Naive thymus-derived CD4-positive, alpha-beta T cell (primary cell): ENCODE measurements around the gene NAA25. TPM values are rescaled to one million over a fixed set of nuclear protein-coding genes. Genes with fewer than 3 reads are reported as not detected.
"Not testable (repeated sequence)": the region's sequence is repeated elsewhere in the genome, so short reads cannot be mapped to it uniquely, and the experiment has no call there.

ENCODE experiments used
- ATAC-seq: fragments of 150-1000 bp; cut with Tn5 transposase; 2 replicates; pipeline ENCODE4 v1.10.0; 2021; ENCODE audit warnings: mild to moderate bottlenecking, moderate library complexity
- CTCF ChIA-PET: fragments of 350-600 bp; sonication (Branson Sonifier 250); formaldehyde crosslinking; loops from one replicate; lab custom pipeline; 2021; ENCODE audit warnings: antibody characterized with exemption; lab: Charles Lee
- POLR2A ChIA-PET: fragments of 350-600 bp; sonication (Branson Sonifier 250); formaldehyde crosslinking; loops from one replicate; lab custom pipeline; 2021; ENCODE audit warnings: antibody characterized with exemption, inconsistent platforms; lab: Charles Lee
- DNase-seq, 9 donors: peaks; one replicate each; pipeline versions ENCODE4 v3.0.0 to v3.0.0-alpha.2; 2020 to 2022; ENCODE audit warnings: mixed read lengths in 1 of 9
- H3K27ac ChIP-seq: one replicate; pipeline ENCODE4 v1.7.0; 2013; ENCODE audit warnings: mild to moderate bottlenecking, low read depth, low read length, moderate library complexity
- H3K27me3 ChIP-seq, 2 donors: one replicate each; pipeline ENCODE4 v1.7.0; 2013; ENCODE audit warnings: low read length in 2 of 2, mild to moderate bottlenecking in 2 of 2, moderate library complexity in 2 of 2; ENCODE audit not compliant: control insufficient read depth in 2 of 2, insufficient read depth in 2 of 2
- H3K36me3 ChIP-seq, 3 experiments: 1 replicate in 2 of 3; 2 replicates in 1 of 3; pipeline ENCODE4 v1.7.0; 2013; ENCODE audit warnings: low read length in 3 of 3, mild to moderate bottlenecking in 3 of 3, moderate library complexity in 1 of 3; ENCODE audit not compliant: insufficient read depth in 3 of 3, control insufficient read depth in 2 of 3
- H3K4me1 ChIP-seq, 2 donors: one replicate each; pipeline ENCODE4 v1.7.0; 2013; ENCODE audit warnings: low read length in 2 of 2, mild to moderate bottlenecking in 2 of 2, moderate library complexity in 1 of 2; ENCODE audit not compliant: control insufficient read depth in 2 of 2, insufficient read depth in 2 of 2
- H3K4me3 ChIP-seq: 2 replicates; pipeline ENCODE4 v1.7.0; 2013; ENCODE audit warnings: mild to moderate bottlenecking, low read length
- H3K9me3 ChIP-seq, 3 experiments: 1 replicate in 2 of 3; 2 replicates in 1 of 3; pipeline ENCODE4 v1.7.0; 2013; ENCODE audit warnings: low read length in 3 of 3; ENCODE audit not compliant: control insufficient read depth in 2 of 3
- H3K27ac Mint-ChIP-seq, 9 donors: one replicate each; pipeline ENCODE4 v1.8.0; 2020 to 2022; ENCODE audit warnings: mixed read lengths in 9 of 9, mild to moderate bottlenecking in 8 of 9, moderate library complexity in 5 of 9, inconsistent platforms in 2 of 9
- H3K27me3 Mint-ChIP-seq, 5 donors: one replicate each; pipeline ENCODE4 v1.8.0; 2021 to 2022; ENCODE audit warnings: mixed read lengths in 5 of 5, mild to moderate bottlenecking in 1 of 5
- H3K36me3 Mint-ChIP-seq, 5 donors: one replicate each; pipeline ENCODE4 v1.8.0; 2020 to 2022; ENCODE audit warnings: mixed read lengths in 5 of 5, mild to moderate bottlenecking in 3 of 5, inconsistent platforms in 1 of 5
- H3K4me1 Mint-ChIP-seq, 7 donors: one replicate each; pipeline ENCODE4 v1.8.0; 2020 to 2022; ENCODE audit warnings: mixed read lengths in 7 of 7, mild to moderate bottlenecking in 3 of 7, inconsistent platforms in 1 of 7
- H3K4me3 Mint-ChIP-seq, 10 donors: one replicate each; pipeline ENCODE4 v1.8.0; 2020 to 2022; ENCODE audit warnings: mild to moderate bottlenecking in 10 of 10, mixed read lengths in 10 of 10, moderate library complexity in 6 of 10, inconsistent platforms in 2 of 10
- H3K9me3 Mint-ChIP-seq, 11 donors: one replicate each; pipeline ENCODE4 v1.8.0; 2020 to 2022; ENCODE audit warnings: mixed read lengths in 11 of 11, mild to moderate bottlenecking in 4 of 11, inconsistent platforms in 1 of 11, moderate library complexity in 1 of 11
- intact Hi-C, 2 donors: fragments of 100-400 bp; cut with micrococcal nuclease; formaldehyde crosslinking; loops; one replicate each; pipeline ENCODE4 v1.15.1; 2023
- polyA plus RNA-seq, 2 donors: library from polyadenylated mRNA; unstranded; fragments of 300-500 nt; fragmentation: Illumina TruSeq; gene quantifications; one replicate each; pipeline ENCODE4 v1.2.3, GENCODE V29; 2021
- total RNA-seq, 6 experiments: library from RNA in 5 of 6; stranded (reverse) in 5 of 6; gene quantifications; 1 replicate in 5 of 6; 2 replicates in 1 of 6; pipeline ENCODE4 v1.2.3 and lab custom pipeline; 2021 to 2026

The NAA25 gene
- total and polyA plus RNA-seq, 7 experiments from 2014 or later = 9.8 to 43.0 (median 39.8) TPM

DNA sequence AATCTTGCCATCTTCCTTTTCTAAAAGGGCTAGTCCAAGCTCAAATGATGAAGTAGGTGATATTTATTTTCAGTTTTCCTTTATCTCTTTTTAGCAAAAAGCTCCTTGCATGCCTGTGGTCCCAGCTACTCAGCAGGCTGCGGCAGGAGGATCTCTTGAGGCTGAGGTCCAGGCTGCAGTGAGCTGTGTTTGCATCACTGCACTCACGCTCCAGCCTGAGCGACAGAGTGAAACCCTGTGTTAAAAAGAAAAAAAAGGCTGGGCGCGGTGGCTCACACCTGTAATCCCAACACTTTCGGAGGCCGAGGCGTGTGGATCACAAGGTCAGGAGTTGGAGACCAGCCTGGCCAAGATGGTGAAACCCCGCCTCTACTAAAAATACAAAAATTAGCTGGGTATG is 100.6 kb downstream of the NAA25 start:
- DNase-seq (no peak), ATAC-seq (no peak)
- Histone ChIP-seq H3K27ac (no peak overlapping the region), H3K27me3 (no peaks in the 10 kb centered on the region), H3K9me3 (no peaks in the 10 kb centered on the region), H3K4me3 (no peak overlapping the region), H3K4me1 (peaks cover 13 to 24% of the 10 kb centered on the region in 2 donors), H3K36me3 (no peaks in the 10 kb centered on the region)
- intact Hi-C loops = no loop called here
- Mint-ChIP-seq H3K4me3 (no peak overlapping the region), H3K27me3 (no peaks in the 10 kb centered on the region), H3K9me3 (peaks cover 0 to 10% (median 0%) of the 10 kb centered on the region in 11 donors), H3K4me1 (peaks cover 30 to 68% (median 51%) of the 10 kb centered on the region in 7 donors), H3K36me3 (peaks cover 5 to 25% (median 16%) of the 10 kb centered on the region in 5 donors), H3K27ac (peak overlapping the region in 6 of 9 donors; percentile 14 to 63 (median 51))
- ChIA-PET CTCF (no interaction called here), POLR2A (interaction anchor here (1.1 kb wide), 2 partner anchors 10 to 14 kb away, joined by 5 to 6 read pairs; no protein-coding TSS in a partner anchor)

DNA sequence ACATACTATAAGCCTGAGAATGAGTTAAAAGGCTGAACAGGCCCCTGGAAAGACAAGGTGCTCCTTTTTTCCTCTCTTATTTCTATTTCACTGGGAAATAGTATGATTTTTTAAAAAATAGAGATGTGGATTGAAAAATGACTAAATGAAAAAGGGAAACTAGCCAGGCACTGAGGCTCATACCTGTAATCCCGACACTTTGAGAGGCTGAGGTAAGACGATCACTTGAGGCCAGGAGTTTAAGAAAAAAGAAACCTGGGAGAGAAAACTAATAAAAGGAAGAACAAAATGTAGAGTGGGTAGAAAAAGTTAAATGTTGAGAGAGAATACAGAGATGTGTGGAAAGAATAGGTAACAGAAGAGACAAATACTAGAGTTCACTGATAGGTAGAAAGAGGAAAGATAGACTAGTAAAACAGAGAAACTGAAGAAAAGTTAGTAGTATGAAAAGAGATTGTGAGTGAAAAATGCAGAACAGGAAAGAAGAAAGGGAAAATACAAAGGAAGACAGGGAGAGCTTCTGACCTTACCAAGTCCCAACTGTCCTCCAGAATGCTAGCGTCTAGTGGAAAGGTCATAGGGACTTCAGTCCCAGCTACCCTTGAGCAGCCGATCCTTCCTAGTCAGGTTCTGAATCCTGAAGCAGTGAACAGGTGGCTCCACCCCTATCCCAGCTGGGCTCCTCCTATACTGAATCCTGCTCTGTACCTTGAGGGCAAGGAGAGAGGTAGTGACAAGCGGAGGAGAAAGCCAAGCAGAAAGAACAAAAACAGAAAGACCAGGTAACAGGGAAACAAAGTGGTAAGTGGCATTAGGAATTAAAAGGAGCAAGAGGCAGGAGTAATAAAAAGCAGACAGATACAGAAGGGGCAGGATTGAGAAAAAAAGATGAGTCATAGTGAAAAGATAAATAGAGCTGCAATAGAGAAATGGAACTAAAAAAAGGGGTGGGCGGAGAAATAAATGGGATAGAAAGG is 102.9 kb downstream of the NAA25 start:
- H3K27me3 Mint-ChIP-seq = no peaks in the 10 kb centered on the region
- peaks cover 29 to 70% (median 57%) of the 10 kb centered on the region in 7 donors for H3K4me1 Mint-ChIP-seq
- intact Hi-C loops = no loop called here
- no peak for ATAC-seq
- ChIA-PET CTCF (no interaction called here), POLR2A (interaction anchor here (1.4 to 14.9 kb wide), 3 partner anchors 9 to 13 kb away, joined by 3 to 285 read pairs (median 5); partner anchors contain the start of genes ERP29 and TMEM116)
- H3K9me3 ChIP-seq = no peaks in the 10 kb centered on the region
- no peak for DNase-seq
- H3K36me3 ChIP-seq = no peaks in the 10 kb centered on the region
- no peaks in the 10 kb centered on the region for H3K27me3 ChIP-seq
- H3K4me3 Mint-ChIP-seq = no peak overlapping the region
- no peak overlapping the region for H3K4me3 ChIP-seq
- peaks cover 21 to 23% of the 10 kb centered on the region in 2 donors for H3K4me1 ChIP-seq
- peak overlapping the region in 8 of 9 donors; percentile 21 to 97 (median 71) for H3K27ac Mint-ChIP-seq
- H3K36me3 Mint-ChIP-seq = peaks cover 5 to 23% (median 7%) of the 10 kb centered on the region in 5 donors
- H3K9me3 Mint-ChIP-seq = peaks cover 0 to 3% (median 0%) of the 10 kb centered on the region in 11 donors
- H3K27ac ChIP-seq = peak overlapping the region; percentile 50

DNA sequence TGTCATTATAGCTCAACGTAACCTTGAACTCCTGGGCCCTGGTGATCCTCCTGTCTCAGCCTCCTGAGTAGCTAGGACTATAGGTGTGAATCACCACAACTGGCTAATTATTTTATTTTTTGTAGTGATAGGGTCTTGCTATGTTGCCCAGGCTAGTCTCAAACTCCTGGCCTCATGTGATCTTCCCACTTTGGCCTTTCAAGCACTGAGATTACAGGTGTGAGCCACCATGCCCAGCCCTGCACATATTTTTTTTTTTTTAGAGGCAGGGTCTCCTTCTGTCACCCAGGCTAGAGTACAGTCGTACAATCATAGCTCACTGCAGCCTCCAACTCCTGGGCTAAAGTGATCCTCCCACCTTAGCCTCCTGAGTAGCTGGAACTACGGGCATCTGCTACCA is 104.5 kb downstream of the NAA25 start:
- ATAC-seq = no peak
- Mint-ChIP-seq H3K36me3 (peaks cover 0 to 24% (median 5%) of the 10 kb centered on the region in 5 donors), H3K4me1 (peaks cover 33 to 76% (median 62%) of the 10 kb centered on the region in 7 donors), H3K4me3 (no peak overlapping the region), H3K27me3 (no peaks in the 10 kb centered on the region), H3K9me3 (no peaks in the 10 kb centered on the region), H3K27ac (peak overlapping the region in 7 of 9 donors; percentile 36 to 97 (median 71))
- Histone ChIP-seq H3K36me3 (no peaks in the 10 kb centered on the region), H3K9me3 (no peaks in the 10 kb centered on the region), H3K4me3 (no peak overlapping the region), H3K4me1 (peaks cover 20 to 27% of the 10 kb centered on the region in 2 donors), H3K27ac (no peak overlapping the region), H3K27me3 (no peaks in the 10 kb centered on the region)
- intact Hi-C loops = no loop called here
- CTCF ChIA-PET = interaction anchor here (0.6 to 2.6 kb wide), 4 partner anchors 8 to 14 kb away, joined by 3 to 8 read pairs (median 6); no protein-coding TSS in a partner anchor
- POLR2A ChIA-PET = interaction anchor here (0.8 to 14.9 kb wide), 4 partner anchors 10 to 63 kb away, joined by 3 to 285 read pairs (median 28); partner anchors contain the start of genes ERP29 and TMEM116
- no peak for DNase-seq

DNA sequence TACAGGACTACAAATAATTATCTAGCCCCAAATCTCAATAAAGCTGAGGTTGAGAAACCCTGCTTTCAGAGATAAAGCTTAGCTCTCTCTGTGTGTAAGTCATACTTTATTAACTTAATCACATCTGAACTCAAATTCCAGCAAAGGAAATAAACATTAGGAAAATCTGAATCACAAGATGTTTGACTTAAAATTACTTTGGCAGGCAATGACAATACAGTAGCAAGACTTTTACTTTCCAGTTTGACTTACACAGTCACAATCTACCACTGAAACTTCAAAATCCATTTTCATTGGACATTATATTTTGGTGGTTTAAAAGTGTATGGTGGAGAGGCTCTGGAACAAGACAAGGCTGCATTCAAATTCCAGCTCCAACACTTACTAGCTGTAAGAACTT is 107.0 kb downstream of the NAA25 start:
- ChIA-PET CTCF (interaction anchor here (1.0 to 2.6 kb wide), 5 partner anchors 8 to 11 kb away, joined by 3 to 8 read pairs (median 5); partner anchors contain the start of genes ERP29 and TMEM116), POLR2A (interaction anchor here (0.9 to 14.9 kb wide), 5 partner anchors 7 to 27 kb away, joined by 3 to 285 read pairs (median 15); partner anchors contain the start of genes ERP29 and TMEM116)
- Mint-ChIP-seq H3K36me3 (peaks cover 0 to 27% (median 5%) of the 10 kb centered on the region in 5 donors), H3K9me3 (no peaks in the 10 kb centered on the region), H3K4me1 (peaks cover 45 to 88% (median 80%) of the 10 kb centered on the region in 7 donors), H3K4me3 (peak overlapping the region; percentile 37 to 91 (median 83)), H3K27ac (peak overlapping the region; percentile 72 to 97 (median 92)), H3K27me3 (no peaks in the 10 kb centered on the region)
- Histone ChIP-seq H3K4me3 (peak overlapping the region; percentile 49), H3K27me3 (no peaks in the 10 kb centered on the region), H3K27ac (peak overlapping the region; percentile 62), H3K9me3 (no peaks in the 10 kb centered on the region), H3K36me3 (no peaks in the 10 kb centered on the region), H3K4me1 (peaks cover 38 to 46% of the 10 kb centered on the region in 2 donors)
- DNase-seq (no peak), ATAC-seq (no peak)
- intact Hi-C loops = no loop called here

- Histone ChIP-seq H3K36me3 (no peaks in the 10 kb centered on the region), H3K27ac (peak overlapping the region; percentile 62), H3K4me3 (peak overlapping the region; percentile 49), H3K9me3 (no peaks in the 10 kb centered on the region), H3K4me1 (peaks cover 46 to 50% of the 10 kb centered on the region in 2 donors), H3K27me3 (no peaks in the 10 kb centered on the region)
- H3K27ac Mint-ChIP-seq = peak overlapping the region; percentile 26 to 97 (median 92)
- peaks cover 43 to 88% (median 80%) of the 10 kb centered on the region in 7 donors for H3K4me1 Mint-ChIP-seq
- ATAC-seq (peak; percentile 34), DNase-seq (no peak)
- no peaks in the 10 kb centered on the region for H3K27me3 Mint-ChIP-seq
- intact Hi-C loops = no loop called here
- ChIA-PET POLR2A (interaction anchor here (0.6 to 14.9 kb wide), 5 partner anchors 9 to 450 kb away, joined by 3 to 285 read pairs (median 4); partner anchors contain the start of genes ERP29 and TMEM116), CTCF (interaction anchor here (1.0 to 1.8 kb wide), 4 partner anchors 9 to 12 kb away, joined by 3 to 6 read pairs (median 5); partner anchors contain the start of genes ERP29 and TMEM116)
- H3K4me3 Mint-ChIP-seq = peak overlapping the region; percentile 37 to 91 (median 82)
- H3K36me3 Mint-ChIP-seq = peaks cover 0 to 31% (median 5%) of the 10 kb centered on the region in 5 donors
- H3K9me3 Mint-ChIP-seq = no peaks in the 10 kb centered on the region
These were observed 107.8 kb downstream of the NAA25 start for GRCh38 chr12:112000820-112001219.

GRCh38 chr12:111999129-111999528 is 109.5 kb downstream of the NAA25 start:
- H3K27ac ChIP-seq, H3K27me3 ChIP-seq, H3K9me3 ChIP-seq, H3K4me3 ChIP-seq, H3K9me3 Mint-ChIP-seq, ATAC-seq, DNase-seq, H3K36me3 ChIP-seq, H3K27me3 Mint-ChIP-seq, intact Hi-C loops: not testable (repeated sequence)
- Mint-ChIP-seq H3K36me3 (peaks cover 0 to 35% (median 5%) of the 10 kb centered on the region in 5 donors), H3K27ac (peak overlapping the region in 7 of 9 donors; percentile 53 to 97 (median 83)), H3K4me3 (peak overlapping the region in 6 of 10 donors; percentile 5 to 58 (median 26)), H3K4me1 (peaks cover 48 to 90% (median 80%) of the 10 kb centered on the region in 7 donors)
- peaks cover 57 to 60% of the 10 kb centered on the region in 2 donors for H3K4me1 ChIP-seq
- ChIA-PET POLR2A (interaction anchor here (1.8 to 14.9 kb wide), 2 partner anchors 11 to 15 kb away, joined by 7 to 285 read pairs; partner anchors contain the start of genes ERP29 and TMEM116), CTCF (interaction anchor here (1.1 kb wide), 1 partner anchor 27 kb away, joined by 3 read pairs; no protein-coding TSS in a partner anchor)
